ENCODE results near the gene CACNA1D. TPM values are rescaled to one million over a fixed set of nuclear protein-coding genes. Genes with fewer than 3 reads are reported as not detected.

The CACNA1D gene
- total and polyA plus RNA-seq, 8 donors = 0.31 to 36.5 (median 12.5) TPM

DNA sequence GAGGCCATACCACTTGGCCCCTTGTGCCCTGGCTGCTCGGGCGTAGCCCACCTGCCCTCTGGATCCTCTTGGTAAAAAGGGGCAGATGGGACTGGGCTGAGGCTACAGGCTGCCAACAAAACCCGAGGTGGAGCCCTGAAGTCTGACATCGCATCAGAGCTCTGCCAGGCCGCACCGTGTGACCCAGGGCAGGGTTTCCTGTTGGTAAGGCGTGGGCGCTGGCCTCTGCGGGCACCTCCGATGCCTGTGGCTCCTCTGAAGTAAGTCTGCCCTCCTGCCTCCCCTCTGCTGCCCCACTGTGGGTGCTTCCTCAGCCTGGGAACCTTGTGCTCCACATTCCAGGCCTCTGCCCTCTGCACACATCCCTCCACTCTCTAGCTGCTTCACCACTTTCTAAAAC, 342.9 kb downstream of the CACNA1D start:
- intact Hi-C loops (cut with DNase I; ENCODE audit: low total_unique reads) = no loop called here
- TF ChIP-seq EP300 (IDR thresholded peaks at IDR 0.05) = no peak
- no peak for TF ChIP-seq POLR2A (IDR thresholded peaks at IDR 0.05)
- no peak for TF ChIP-seq POLR2AphosphoS5 (IDR thresholded peaks at IDR 0.05)
- TF ChIP-seq, protein P1, sequence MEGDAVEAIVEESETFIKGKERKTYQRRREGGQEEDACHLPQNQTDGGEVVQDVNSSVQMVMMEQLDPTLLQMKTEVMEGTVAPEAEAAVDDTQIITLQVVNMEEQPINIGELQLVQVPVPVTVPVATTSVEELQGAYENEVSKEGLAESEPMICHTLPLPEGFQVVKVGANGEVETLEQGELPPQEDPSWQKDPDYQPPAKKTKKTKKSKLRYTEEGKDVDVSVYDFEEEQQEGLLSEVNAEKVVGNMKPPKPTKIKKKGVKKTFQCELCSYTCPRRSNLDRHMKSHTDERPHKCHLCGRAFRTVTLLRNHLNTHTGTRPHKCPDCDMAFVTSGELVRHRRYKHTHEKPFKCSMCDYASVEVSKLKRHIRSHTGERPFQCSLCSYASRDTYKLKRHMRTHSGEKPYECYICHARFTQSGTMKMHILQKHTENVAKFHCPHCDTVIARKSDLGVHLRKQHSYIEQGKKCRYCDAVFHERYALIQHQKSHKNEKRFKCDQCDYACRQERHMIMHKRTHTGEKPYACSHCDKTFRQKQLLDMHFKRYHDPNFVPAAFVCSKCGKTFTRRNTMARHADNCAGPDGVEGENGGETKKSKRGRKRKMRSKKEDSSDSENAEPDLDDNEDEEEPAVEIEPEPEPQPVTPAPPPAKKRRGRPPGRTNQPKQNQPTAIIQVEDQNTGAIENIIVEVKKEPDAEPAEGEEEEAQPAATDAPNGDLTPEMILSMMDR (IDR thresholded peaks at IDR 0.05) = no peak
- Histone ChIP-seq H3K36me3 (peaks cover 0 to 24% (median 12%) of the 10 kb centered on the region in 4 donors), H3K4me3 (no peak overlapping the region), H3K4me1 (peaks cover 0 to 18% (median 8%) of the 10 kb centered on the region in 4 donors), H3K9me3 (no peaks in the 10 kb centered on the region), H3K27me3 (no peaks in the 10 kb centered on the region), H3K27ac (no peak overlapping the region)
- WGBS, 5 donors = 84 to 90% (median 88%) methylated on average over 8 to 10 of the region's 10 CpGs
- DNase-seq = no peak

DNA sequence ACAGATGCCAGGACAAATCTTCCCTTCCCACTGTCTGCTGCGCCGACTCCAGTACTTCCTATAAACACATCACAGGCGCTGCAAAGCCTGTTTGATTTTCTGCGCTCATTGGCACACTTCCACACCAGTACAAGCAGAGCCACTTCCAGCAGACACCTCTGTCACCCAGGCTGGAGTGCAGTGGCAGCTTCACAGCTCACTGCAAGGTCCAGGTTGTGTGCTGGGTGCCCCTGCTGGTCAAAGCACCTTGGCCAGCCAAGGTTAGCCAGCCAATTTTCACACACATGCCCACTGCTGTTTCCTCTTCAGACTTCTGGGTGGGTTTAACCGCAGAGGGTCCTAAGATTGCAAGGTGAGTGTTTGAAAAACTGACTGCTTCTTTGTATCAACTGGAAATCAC, 346.9 kb downstream of the CACNA1D start:
- Histone ChIP-seq H3K4me1 (peaks cover 22 to 51% (median 36%) of the 10 kb centered on the region in 4 donors), H3K27me3 (peaks cover 0 to 15% (median 13%) of the 10 kb centered on the region in 3 donors), H3K4me3 (no peak overlapping the region), H3K9me3 (no peaks in the 10 kb centered on the region), H3K27ac (peak overlapping the region; percentile 30 to 91 (median 87)), H3K36me3 (peaks cover 0 to 17% (median 12%) of the 10 kb centered on the region in 4 donors)
- peak; percentile 33 to 46 for DNase-seq
- 38 to 49% (median 43%) methylated on average over 5 of the region's 5 CpGs for WGBS, 5 donors
- TF ChIP-seq POLR2A (IDR thresholded peaks at IDR 0.05) (no peak), EP300 (IDR thresholded peaks at IDR 0.05) (no peak), POLR2AphosphoS5 (IDR thresholded peaks at IDR 0.05) (no peak)
- TF ChIP-seq, protein P1 (IDR thresholded peaks at IDR 0.05) = peak in 2 of 7 experiments; percentile 19 to 22
- intact Hi-C loops (cut with DNase I; ENCODE audit: low total_unique reads) = no loop called here

DNA sequence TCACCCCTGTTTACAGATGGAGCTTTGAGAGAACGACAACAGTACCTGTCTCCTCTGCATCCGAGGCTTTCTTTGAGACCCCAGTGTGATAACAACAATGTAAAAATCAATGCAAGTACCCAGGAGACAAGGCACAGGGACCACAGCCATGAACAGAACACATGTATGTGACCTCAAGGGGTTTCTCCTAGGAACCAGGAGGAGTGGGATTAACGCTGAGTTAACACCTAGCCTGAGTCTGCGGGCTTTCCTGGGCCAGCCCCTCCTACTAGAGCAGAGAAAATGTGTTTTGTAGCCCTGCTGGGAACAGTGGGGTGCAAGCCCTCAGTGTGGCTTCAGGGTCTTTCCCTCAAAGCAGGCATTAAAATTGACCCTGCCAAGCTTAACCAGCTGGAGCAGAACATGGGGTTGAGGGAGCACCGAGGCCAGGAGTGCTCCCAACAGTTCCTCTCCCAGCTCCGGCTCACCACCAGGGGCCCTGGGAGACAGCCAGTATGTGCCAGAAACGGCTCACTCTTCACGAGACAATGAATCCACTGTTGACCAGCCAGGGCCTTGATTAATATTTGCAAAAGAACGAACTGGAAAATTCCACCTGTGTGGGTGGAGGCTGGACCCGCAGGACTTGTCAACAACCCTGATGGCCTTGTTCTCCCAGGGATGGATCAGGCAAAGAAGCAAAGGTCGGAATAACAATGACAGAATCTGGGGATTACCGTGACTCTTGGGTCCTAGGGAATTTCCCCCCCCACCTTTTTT, 348.2 kb downstream of the CACNA1D start:
- 22 to 35% (median 34%) methylated on average over 12 of the region's 12 CpGs for WGBS, 5 donors
- peak; percentile 89 to 95 for DNase-seq
- H3K36me3 ChIP-seq = peaks cover 0 to 13% (median 12%) of the 10 kb centered on the region in 4 donors
- H3K4me1 ChIP-seq = peaks cover 28 to 59% (median 43%) of the 10 kb centered on the region in 4 donors
- no peaks in the 10 kb centered on the region for H3K9me3 ChIP-seq
- peak overlapping the region; percentile 81 to 91 (median 87) for H3K27ac ChIP-seq
- H3K4me3 ChIP-seq = no peak overlapping the region
- TF ChIP-seq EP300 (IDR thresholded peaks at IDR 0.05) (no peak), POLR2A (IDR thresholded peaks at IDR 0.05) (no peak), POLR2AphosphoS5 (IDR thresholded peaks at IDR 0.05) (peak in 2 of 3 donors; percentile 4 to 55)
- TF ChIP-seq, protein P1 (IDR thresholded peaks at IDR 0.05) = peak in 4 of 7 experiments; percentile 4 to 58 (median 24)
- intact Hi-C loops (cut with DNase I; ENCODE audit: low total_unique reads) = no loop called here
- H3K27me3 ChIP-seq = peaks cover 0 to 29% (median 18%) of the 10 kb centered on the region in 3 donors

DNA sequence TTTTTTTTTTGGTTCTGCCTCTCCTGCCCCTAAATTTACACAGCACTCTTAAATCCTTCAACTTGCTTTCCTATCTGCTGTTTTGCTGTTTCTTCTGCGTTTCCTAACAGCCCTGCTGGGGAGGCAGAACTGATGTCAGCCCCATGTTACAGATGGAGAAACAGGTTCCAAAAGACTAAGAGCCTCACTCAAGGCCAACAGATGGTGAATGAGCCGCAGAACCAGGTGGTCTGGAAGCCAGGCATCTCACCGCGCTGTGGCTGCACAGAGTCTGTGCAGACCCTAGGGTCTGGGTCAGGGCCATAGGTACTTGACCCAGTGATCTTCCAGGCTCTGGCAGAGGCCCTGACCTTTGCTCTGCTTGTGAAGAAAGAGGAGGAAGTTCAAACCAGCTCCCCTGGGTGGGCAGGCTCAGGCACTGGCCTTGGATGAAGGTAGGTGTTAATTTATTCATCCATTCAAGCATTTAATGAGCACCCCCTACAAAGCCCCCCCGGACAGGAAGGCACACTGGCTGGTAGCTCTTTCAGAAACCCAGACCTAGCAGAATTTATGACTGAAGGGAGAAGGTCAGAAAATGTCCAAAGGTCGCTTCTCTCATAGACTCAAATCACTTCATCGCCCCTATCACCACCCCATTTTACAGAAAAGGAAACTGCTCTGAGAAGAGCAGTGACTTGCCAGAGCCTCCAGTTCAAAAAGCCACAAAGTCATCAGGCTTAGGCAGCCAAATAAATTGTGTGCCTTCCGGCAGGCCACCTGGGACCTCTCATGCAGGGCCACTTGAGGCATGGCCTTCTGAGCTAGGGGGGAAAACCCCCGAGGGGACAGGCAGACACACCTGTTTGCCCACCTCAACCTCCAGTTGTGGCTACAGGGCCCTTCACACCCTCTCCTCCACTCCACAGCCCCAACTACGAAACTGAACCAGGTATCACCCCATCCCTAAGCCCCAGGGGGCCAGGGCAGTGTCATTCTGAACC, 349.1 kb downstream of the CACNA1D start:
- no peaks in the 10 kb centered on the region for H3K9me3 ChIP-seq
- peaks cover 28 to 59% (median 43%) of the 10 kb centered on the region in 4 donors for H3K4me1 ChIP-seq
- intact Hi-C loops (cut with DNase I; ENCODE audit: low total_unique reads) = no loop called here
- H3K27ac ChIP-seq = peak overlapping the region; percentile 85 to 91 (median 87)
- H3K27me3 ChIP-seq = peaks cover 0 to 35% (median 18%) of the 10 kb centered on the region in 3 donors
- peak overlapping the region in 1 of 4 donors; percentile 82 for H3K4me3 ChIP-seq
- peaks cover 0 to 9% (median 8%) of the 10 kb centered on the region in 4 donors for H3K36me3 ChIP-seq
- WGBS, 5 donors = 52 to 61% (median 61%) methylated on average over 10 of the region's 10 CpGs
- peak in 1 of 2 donors; percentile 50 for DNase-seq
- no peak for TF ChIP-seq POLR2A (IDR thresholded peaks at IDR 0.05)
- TF ChIP-seq EP300 (IDR thresholded peaks at IDR 0.05) = no peak
- TF ChIP-seq POLR2AphosphoS5 (IDR thresholded peaks at IDR 0.05) = no peak
- TF ChIP-seq, protein P1 (IDR thresholded peaks at IDR 0.05) = no peak
